A549 treated with AZD2906 at 1 μM for 4 hours (cell line): ENCODE results near the gene SCGN. TPM values are rescaled to one million over a fixed set of nuclear protein-coding genes. Genes with fewer than 3 reads are reported as not detected.

ENCODE experiments used
- total RNA-seq: library from RNA; stranded (reverse); fragments of 200-300 nt; extraction: Qiagen RNA extraction; gene quantifications from 5 replicates; pipeline ENCODE4 v1.2.3, GENCODE V29; 2022

The SCGN gene
- total RNA-seq, result 0.24 to 0.46 TPM (median 0.30 TPM) in 5 replicates

GRCh38 chr6:25652007-25652515 is at the start of gene SCGN:
TSS of gene SCGN (plus strand) at chr6:25652215. CDS start at chr6:25652404, 189 bp downstream.

Other genes with a start within 250 kb of the SCGN start
- gene SLC17A4, start 102.5 kb downstream of the SCGN start, total RNA-seq, result not detected in 5 replicates
- 0.06 TPM in 1 of 5 replicates, not detected in the others for gene SLC17A1, start 179.8 kb downstream of the SCGN start, total RNA-seq
- 0.81 to 1.2 TPM (median 0.85 TPM) in 5 replicates for gene SLC17A3, start 222.0 kb downstream of the SCGN start, total RNA-seq